H1 (cell line): ENCODE measurements around the gene PCDHAC2. TPM values are rescaled to one million over a fixed set of nuclear protein-coding genes. Genes with fewer than 3 reads are reported as not detected.

Experiments used
- CTCF ChIA-PET: fragments of 300-600 bp; sonication (Branson Sonifier 250); formaldehyde crosslinking; loops from one replicate; lab custom pipeline; 2021; ENCODE audit not compliant: partially characterized antibody; lab: Charles Lee
- POLR2A ChIA-PET: fragments of 300-600 bp; sonication (Branson Sonifier 250); formaldehyde crosslinking; loops from one replicate; lab custom pipeline; 2021; ENCODE audit warnings: inconsistent platforms; ENCODE audit not compliant: partially characterized antibody; lab: Charles Lee
- DNase-seq, 2 experiments: peaks; one replicate each; pipeline versions ENCODE4 v3.0.0 to v3.0.0-alpha.2; 2010 to 2022; ENCODE audit warnings: low spot score in 2 of 2, low read depth in 1 of 2, mixed read lengths in 1 of 2
- FAIRE-seq: peaks from 2 replicates; lab custom pipeline; 2011; peaks lifted over from hg19 to GRCh38; lab: Jason Lieb, UNC
- H2AFZ ChIP-seq: 2 replicates; pipeline ENCODE4 v1.8.1; 2012; ENCODE audit warnings: low read length, inconsistent platforms
- H2AK5ac ChIP-seq: 2 replicates; pipeline ENCODE4 v1.6.1; 2013; ENCODE audit warnings: low read depth, low read length
- H2BK120ac ChIP-seq: replicated peaks from 2 replicates; pipeline ENCODE3; 2013; ENCODE audit warnings: low read depth, low read length, inconsistent platforms
- H2BK12ac ChIP-seq: 2 replicates; pipeline ENCODE4 v1.6.1; 2013; ENCODE audit warnings: low read depth, low read length
- H2BK15ac ChIP-seq: 2 replicates; pipeline ENCODE4 v1.6.1; 2013; ENCODE audit warnings: low read length
- H2BK20ac ChIP-seq: 2 replicates; pipeline ENCODE4 v1.6.1; 2013; ENCODE audit warnings: low read length
- H2BK5ac ChIP-seq: 2 replicates; pipeline ENCODE4 v1.6.1; 2013; ENCODE audit warnings: low read depth, low read length
- H3K14ac ChIP-seq: 2 replicates; pipeline ENCODE4 v1.6.1; 2013; ENCODE audit warnings: inconsistent platforms; ENCODE audit not compliant: insufficient read length
- H3K18ac ChIP-seq: 2 replicates; pipeline ENCODE4 v1.6.1; 2013; ENCODE audit warnings: low read length; ENCODE audit errors: extremely low read depth
- H3K23ac ChIP-seq: 2 replicates; pipeline ENCODE4 v1.6.1; 2013; ENCODE audit warnings: inconsistent platforms; ENCODE audit not compliant: insufficient read length
- H3K23me2 ChIP-seq: 2 replicates; pipeline ENCODE4 v1.6.1; 2013; ENCODE audit warnings: low read depth, low read length
- H3K27ac ChIP-seq: 2 replicates; pipeline ENCODE4 v1.6.1; 2011; ENCODE audit warnings: low read depth, low read length, inconsistent platforms
- H3K27me3 ChIP-seq, 4 experiments: replicated peaks in 1 of 4; 1 replicate in 1 of 4; 2 replicates in 3 of 4; pipeline versions ENCODE4 v1.6.1 to v1.8.1; 2011 to 2013; ENCODE audit warnings: low read length in 3 of 4, mild to moderate bottlenecking in 3 of 4, inconsistent platforms in 2 of 4, mixed read lengths in 2 of 4, moderate library complexity in 1 of 4; ENCODE audit not compliant: control insufficient read depth in 3 of 4, insufficient read depth in 3 of 4; ENCODE audit errors: extremely low read depth in 1 of 4
- H3K36me3 ChIP-seq, 4 experiments: 2 replicates each; pipeline versions ENCODE4 v1.6.1 to v1.8.1; 2011 to 2013; ENCODE audit warnings: mild to moderate bottlenecking in 4 of 4, low read length in 3 of 4, moderate library complexity in 2 of 4, control low read depth in 1 of 4, inconsistent platforms in 1 of 4; ENCODE audit not compliant: insufficient read depth in 4 of 4, control insufficient read depth in 2 of 4
- H3K4ac ChIP-seq: replicated peaks from 2 replicates; pipeline ENCODE3; 2013; ENCODE audit warnings: low read length, low read depth, mixed read lengths, inconsistent platforms; ENCODE audit not compliant: insufficient read length
- H3K4me1 ChIP-seq, 4 experiments: replicated peaks in 1 of 4; 1 replicate in 1 of 4; 2 replicates in 3 of 4; pipeline versions ENCODE4 v1.6.1 to v1.8.1; 2011 to 2013; ENCODE audit warnings: low read length in 3 of 4, inconsistent platforms in 2 of 4, mixed read lengths in 1 of 4; ENCODE audit not compliant: insufficient read depth in 4 of 4, control insufficient read depth in 3 of 4
- H3K4me2 ChIP-seq, 2 experiments: 2 replicates each; pipeline versions ENCODE4 v1.6.1 to v1.8.1; 2011 to 2013; ENCODE audit warnings: low read depth in 2 of 2, low read length in 2 of 2, control low read depth in 1 of 2, inconsistent platforms in 1 of 2, mild to moderate bottlenecking in 1 of 2; ENCODE audit not compliant: insufficient read depth in 1 of 2
- H3K4me3 ChIP-seq, 4 experiments: fragments of 200-600, 300-600 bp in 1 of 4; sonication (generic), shearing (Covaris generic), sonication (Bioruptor Twin) in 1 of 4; 2 replicates each; pipeline versions ENCODE4 v1.5.1 to v1.8.1; 2011 to 2016; ENCODE audit warnings: low read length in 4 of 4, low read depth in 3 of 4, control low read depth in 2 of 4, inconsistent platforms in 2 of 4, mild to moderate bottlenecking in 2 of 4, mixed read lengths in 1 of 4, moderate library complexity in 1 of 4; ENCODE audit not compliant: insufficient read depth in 2 of 4; ENCODE audit errors: extremely low read depth in 1 of 4
- H3K56ac ChIP-seq: replicated peaks from 2 replicates; pipeline ENCODE3; 2013; ENCODE audit warnings: low read depth, mild to moderate bottlenecking, mixed read lengths, low read length, inconsistent platforms; ENCODE audit not compliant: insufficient read length
- H3K79me1 ChIP-seq: 2 replicates; pipeline ENCODE4 v1.6.1; 2013; ENCODE audit warnings: low read depth, low read length, control low read depth
- H3K79me2 ChIP-seq, 2 experiments: 2 replicates each; pipeline versions ENCODE4 v1.6.1 to v1.8.1; 2012 to 2013; ENCODE audit warnings: low read length in 2 of 2, mild to moderate bottlenecking in 2 of 2, inconsistent platforms in 1 of 2; ENCODE audit not compliant: insufficient read depth in 2 of 2, control insufficient read depth in 1 of 2
- H3K9ac ChIP-seq, 4 experiments: replicated peaks in 1 of 4; 1 replicate in 1 of 4; 2 replicates in 3 of 4; pipeline versions ENCODE4 v1.6.1 to v1.8.1; 2011 to 2013; ENCODE audit warnings: low read depth in 3 of 4, low read length in 3 of 4, control low read depth in 2 of 4, mild to moderate bottlenecking in 2 of 4, moderate library complexity in 2 of 4, inconsistent platforms in 1 of 4; ENCODE audit errors: extremely low read depth in 1 of 4
- H3K9me3 ChIP-seq, 2 experiments: 2 replicates each; pipeline versions ENCODE4 v1.6.1 to v1.8.1; 2012 to 2013; ENCODE audit warnings: mild to moderate bottlenecking in 2 of 2, moderate library complexity in 2 of 2, control low read depth in 1 of 2, inconsistent platforms in 1 of 2, low read depth in 1 of 2, low read length in 1 of 2, mixed read lengths in 1 of 2; ENCODE audit not compliant: insufficient read depth in 2 of 2
- H4K20me1 ChIP-seq, 2 experiments: replicated peaks in 1 of 2; 2 replicates each; pipeline versions ENCODE3 to v1.8.1; 2011 to 2013; ENCODE audit warnings: inconsistent platforms in 2 of 2, low read length in 2 of 2, mild to moderate bottlenecking in 1 of 2; ENCODE audit not compliant: insufficient read depth in 2 of 2, control insufficient read depth in 1 of 2
- H4K5ac ChIP-seq: 2 replicates; pipeline ENCODE4 v1.6.1; 2013; ENCODE audit warnings: low read length, low read depth, mixed read lengths, inconsistent platforms; ENCODE audit not compliant: insufficient read length
- H4K8ac ChIP-seq: 2 replicates; pipeline ENCODE4 v1.8.0; 2013; ENCODE audit warnings: mild to moderate bottlenecking, moderate library complexity, low read length, inconsistent platforms; ENCODE audit not compliant: insufficient read depth; ENCODE audit errors: extremely low read depth
- H4K91ac ChIP-seq: replicated peaks from 2 replicates; pipeline ENCODE3; 2013; ENCODE audit warnings: low read length, mixed read lengths, inconsistent platforms; ENCODE audit not compliant: insufficient read length
- ASH2L ChIP-seq: fragments of 200-600, 300-600 bp; sonication (generic); IDR thresholded peaks from one replicate; pipeline ENCODE4 v1.7.1; 2017; ENCODE audit warnings: low read length
- EGR1 ChIP-seq: IDR thresholded peaks from 2 replicates; pipeline ENCODE4 v1.6.1; 2011; ENCODE audit warnings: low read depth, low read length, borderline replicate concordance
- EP300 ChIP-seq, 2 experiments: IDR thresholded peaks; 1 replicate in 1 of 2; 2 replicates in 1 of 2; pipeline ENCODE4 v1.6.1; 2011 to 2012; ENCODE audit warnings: low read depth in 2 of 2, low read length in 2 of 2, mild to moderate bottlenecking in 2 of 2, borderline replicate concordance in 1 of 2, inconsistent platforms in 1 of 2, moderate library complexity in 1 of 2
- KDM4A ChIP-seq: IDR thresholded peaks from one replicate; pipeline ENCODE4 v1.7.1; 2012; ENCODE audit warnings: low read depth, mild to moderate bottlenecking, moderate library complexity, low read length, inconsistent platforms; ENCODE audit not compliant: severe bottlenecking
- POLR2A ChIP-seq, 2 experiments: IDR thresholded peaks; 1 replicate in 1 of 2; 2 replicates in 1 of 2; pipeline ENCODE4 v1.6.1; 2011; ENCODE audit warnings: low read depth in 2 of 2, low read length in 2 of 2, mild to moderate bottlenecking in 2 of 2; ENCODE audit errors: control extremely low read depth in 1 of 2
- SP1 ChIP-seq: IDR thresholded peaks from 2 replicates; pipeline ENCODE4 v1.6.1; 2011; ENCODE audit warnings: low read depth, low read length
- SUZ12 ChIP-seq: fragments of 200-600 bp; sonication (generic); IDR thresholded peaks from 2 replicates; pipeline ENCODE4 v1.6.1; 2012; ENCODE audit warnings: mild to moderate bottlenecking, inconsistent platforms, low read length, moderate library complexity, mixed read lengths
- TBP ChIP-seq: IDR thresholded peaks from 2 replicates; pipeline ENCODE4 v1.6.1; 2011; ENCODE audit warnings: low read depth, low read length, improper control_type of control experiment
- WGBS, 2 experiments: shearing (Covaris generic) in 1 of 2; methylation state at CpG; one replicate each; pipeline versions ENCODE4 v1.1.6 to v1.1.7; 2013 to 2015; ENCODE audit warnings: low lambda C conversion rate in 2 of 2, mixed read lengths in 2 of 2, inconsistent platforms in 1 of 2, low coverage in 1 of 2, missing lambda C conversion rate in 1 of 2; ENCODE audit not compliant: insufficient replicate concordance in 2 of 2, insufficient coverage in 1 of 2, insufficient read length in 1 of 2; ENCODE audit errors: extremely low coverage in 1 of 2, missing lambda C conversion rate in 1 of 2; 5-methylcytosine and 5-hydroxymethylcytosine counted together
- polyA plus RNA-seq, 7 experiments: library from polyadenylated mRNA; depleted of rRNA in 3 of 7; stranded (reverse) in 5 of 7; unstranded in 2 of 7; fragments of >200 nt in 5 of 7; fragments of 200-250 nt in 2 of 7; gene quantifications; 1 replicate in 5 of 7; 2 replicates in 1 of 7; 4 replicates in 1 of 7; pipeline versions ENCODE4 v1.2.1 to v1.2.3, GENCODE V29; 2011 to 2013; ENCODE audit warnings: missing spikeins in 2 of 7, mixed read lengths in 2 of 7
- total RNA-seq: library from RNA; stranded (reverse); fragmentation: NEBNext Ultra II Directional; extraction: Animal tissue kit (Norgen Biotek cat#: 25700); gene quantifications from 2 replicates; pipeline ENCODE4 v1.2.1, GENCODE V29; 2021
- TF ChIP-seq, protein P1 (sequence below): IDR thresholded peaks from 2 replicates; pipeline ENCODE4 v1.6.1; 2012; ENCODE audit warnings: inconsistent platforms
- TF ChIP-seq, protein P2 (sequence below): IDR thresholded peaks from 2 replicates; pipeline ENCODE4 v1.6.1; 2012; ENCODE audit warnings: inconsistent platforms

PCDHAC2 gene
- total and polyA plus RNA-seq, 2 of the 8 experiments (the other 6 are each of a cell fraction or from before 2014, with no cell fraction given): 3.7 to 5.0 TPM

DNA sequence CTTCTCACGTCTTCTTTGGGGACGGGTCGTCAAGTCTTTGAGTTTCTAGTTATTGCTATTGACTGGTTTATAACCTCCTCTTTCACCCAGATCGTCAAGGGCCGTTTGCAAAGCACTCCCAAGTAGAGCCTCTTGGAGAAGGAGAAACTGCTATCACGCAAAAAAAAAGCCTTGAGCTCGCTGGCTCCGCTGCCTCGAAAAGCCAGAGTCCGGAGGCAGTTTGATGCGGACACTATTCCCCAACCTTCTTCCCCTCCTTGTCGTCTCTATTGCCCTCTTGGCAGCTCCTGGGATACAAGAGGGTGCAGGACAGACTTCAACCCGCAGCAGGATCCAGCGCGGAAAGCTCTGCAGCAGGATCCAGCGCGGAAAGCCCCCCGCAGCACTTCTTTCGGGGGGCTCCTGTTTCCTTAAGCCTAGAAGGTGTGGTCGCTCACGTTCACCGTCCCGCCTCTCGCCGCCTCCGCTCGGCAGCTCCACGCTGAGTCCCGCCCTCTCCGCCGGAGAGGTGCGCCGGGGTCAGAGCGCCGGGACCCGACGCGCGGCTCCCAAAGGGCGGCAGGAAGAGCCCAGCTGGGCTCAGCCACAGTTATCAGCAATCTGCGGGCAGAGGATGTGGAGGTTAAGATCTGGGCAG is 40.4 kb upstream of the PCDHAC2 start, which contains the start of gene PCDHAC1:
Gene PCDHAC1 (plus strand): TSS at position 494 of the 637 bp plus-strand sequence. CDS start 594 bp downstream, outside the sequence.
- Histone ChIP-seq H3K79me2 (no peaks in the 10 kb centered on the region), H3K9ac (peak within 1 kb of the TSS in 3 of 4 experiments; percentile 42 to 58 (median 51); a peak in 5 of 7 replicates), H2AK5ac (no peak within 1 kb of the TSS), H3K36me3 (no peaks in the 10 kb centered on the region), H2BK5ac (no peak within 1 kb of the TSS; the same call in 1 of the 2 replicates), H3K4ac (peak within 1 kb of the TSS; percentile 32), H4K20me1 (peaks cover 9 to 15% of the 10 kb centered on the region in 2 experiments), H2BK12ac (peak within 1 kb of the TSS; percentile 80; the same call in 1 of the 2 replicates), H2BK15ac (no peak within 1 kb of the TSS), H3K23ac (no peak within 1 kb of the TSS), H3K4me3 (peak within 1 kb of the TSS; percentile 62 to 75 (median 70)), H3K27me3 (peaks cover 0 to 25% (median 15%) of the 10 kb centered on the region in 4 experiments; a peak in 6 of 7 replicates), H3K4me1 (peaks cover 0 to 15% (median 11%) of the 10 kb centered on the region in 4 experiments; a peak in 6 of 7 replicates), H2BK20ac (no peak within 1 kb of the TSS), H3K27ac (no peak within 1 kb of the TSS), H3K79me1 (no peaks in the 10 kb centered on the region; the same call in none of the 2 replicates), H2BK120ac (no peak within 1 kb of the TSS), H3K18ac (peak within 1 kb of the TSS; percentile 85; the same call in 1 of the 2 replicates), H4K5ac (no peak within 1 kb of the TSS), H4K91ac (peak within 1 kb of the TSS; percentile 59), H3K14ac (no peak within 1 kb of the TSS), H3K4me2 (peak within 1 kb of the TSS; percentile 95 to 97), H3K23me2 (peaks cover 20% of the 10 kb centered on the region), H3K56ac (peak within 1 kb of the TSS; percentile 38), H4K8ac (peak within 1 kb of the TSS; percentile 91), H2AFZ (peak within 1 kb of the TSS; percentile 84), H3K9me3 (no peaks in the 10 kb centered on the region)
- FAIRE-seq (no peak), DNase-seq (no peak)
- 2% methylated on average over 41 of the region's 41 CpGs; no CpG with 5 or more reads in 1 of the 2 experiments for WGBS, 2 experiments
- POLR2A ChIA-PET: interaction anchor here (0.7 to 3.8 kb wide), 6 partner anchors 41 to 125 kb away, joined by 3 to 41 read pairs (median 8); partner anchors contain the start of genes PCDHA12, PCDHAC2 and PCDHB1
- CTCF ChIA-PET: interaction anchor here (0.6 to 4.8 kb wide), 42 partner anchors 9 to 563 kb away, joined by 3 to 78 read pairs (median 6); partner anchors contain the start of genes PCDHA10, PCDHA11, PCDHA12 and PCDHA13
- TF ChIP-seq SUZ12 (0 out of 2 replicates have a peak, but pooled peaks have one; percentile 11), KDM4A (peak; percentile 81), EGR1 (0 out of 2 replicates have a peak, but pooled peaks have one; percentile 44), SP1 (0 out of 2 replicates have a peak, but pooled peaks have one; percentile 1), EP300 (IDR thresholded peaks at IDR 0.05; ENCODE audit: borderline replicate concordance in 1 of 2, low read depth in 2 of 2, low read length in 2 of 2) (no peak), ASH2L (no peak), POLR2A (IDR thresholded peaks at IDR 0.05; ENCODE audit: control extremely low read depth in 1 of 2, low read depth in 2 of 2, low read length in 2 of 2) (0 out of 3 replicates have a peak, but pooled peaks of 1 of the 2 experiments have one; percentile 35), TBP (no peak)
- TF ChIP-seq, protein P1, sequence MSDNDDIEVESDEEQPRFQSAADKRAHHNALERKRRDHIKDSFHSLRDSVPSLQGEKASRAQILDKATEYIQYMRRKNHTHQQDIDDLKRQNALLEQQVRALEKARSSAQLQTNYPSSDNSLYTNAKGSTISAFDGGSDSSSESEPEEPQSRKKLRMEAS: 0 out of 2 replicates have a peak, but pooled peaks have one; percentile 9
- TF ChIP-seq, protein P2, sequence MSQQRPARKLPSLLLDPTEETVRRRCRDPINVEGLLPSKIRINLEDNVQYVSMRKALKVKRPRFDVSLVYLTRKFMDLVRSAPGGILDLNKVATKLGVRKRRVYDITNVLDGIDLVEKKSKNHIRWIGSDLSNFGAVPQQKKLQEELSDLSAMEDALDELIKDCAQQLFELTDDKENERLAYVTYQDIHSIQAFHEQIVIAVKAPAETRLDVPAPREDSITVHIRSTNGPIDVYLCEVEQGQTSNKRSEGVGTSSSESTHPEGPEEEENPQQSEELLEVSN: peak; percentile 71; the same call in 1 of the 2 replicates
